Ishikawa (cell line): ENCODE data around the gene SLC16A8.

Experiments
- CEBPB ChIP-seq: IDR thresholded peaks from 2 replicates; pipeline ENCODE4 v1.6.1; 2012
- CREB1 ChIP-seq: IDR thresholded peaks from 2 replicates; pipeline ENCODE4 v1.6.1; 2012; ENCODE audit warnings: low read depth
- EP300 ChIP-seq: IDR thresholded peaks from 2 replicates; pipeline ENCODE4 v1.6.1; 2012; ENCODE audit warnings: borderline replicate concordance
- TAF1 ChIP-seq: IDR thresholded peaks from 2 replicates; pipeline ENCODE4 v1.6.1; 2012; ENCODE audit warnings: low read depth, mild to moderate bottlenecking
- YY1 ChIP-seq: IDR thresholded peaks from 2 replicates; pipeline ENCODE4 v1.6.1; 2012; ENCODE audit warnings: low read depth
- TF ChIP-seq, protein P1 (sequence below): IDR thresholded peaks from 2 replicates; pipeline ENCODE4 v1.6.1; 2012
- TF ChIP-seq, protein P2 (sequence below): IDR thresholded peaks from 2 replicates; pipeline ENCODE4 v1.6.1; 2012; ENCODE audit warnings: low read depth, mild to moderate bottlenecking

DNA sequence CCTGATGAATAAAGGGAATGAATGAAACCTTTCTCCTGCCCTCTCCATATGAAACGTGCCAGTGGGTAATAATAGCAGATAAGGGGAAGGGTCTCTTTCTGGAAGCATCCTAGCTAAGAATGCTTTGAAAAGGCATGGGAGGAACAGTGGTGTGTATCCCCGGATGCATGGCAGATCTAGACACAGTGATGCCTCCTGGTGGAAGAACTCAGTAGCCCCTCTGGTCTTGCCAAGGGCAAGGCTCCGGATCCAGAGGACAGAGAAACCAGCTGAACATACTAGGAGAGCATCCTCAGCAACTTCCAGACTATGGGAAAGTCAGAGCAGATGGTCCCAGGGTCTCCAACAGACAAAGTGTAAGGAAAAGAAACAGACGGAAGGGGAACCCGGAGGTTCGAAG, 20.1 kb upstream of the SLC16A8 start:
- no peak for TF ChIP-seq TAF1
- TF ChIP-seq, protein P1, sequence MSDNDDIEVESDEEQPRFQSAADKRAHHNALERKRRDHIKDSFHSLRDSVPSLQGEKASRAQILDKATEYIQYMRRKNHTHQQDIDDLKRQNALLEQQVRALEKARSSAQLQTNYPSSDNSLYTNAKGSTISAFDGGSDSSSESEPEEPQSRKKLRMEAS = no peak
- no peak for TF ChIP-seq CREB1
- TF ChIP-seq EP300 = no peak
- no peak for TF ChIP-seq CEBPB
- TF ChIP-seq, protein P2, sequence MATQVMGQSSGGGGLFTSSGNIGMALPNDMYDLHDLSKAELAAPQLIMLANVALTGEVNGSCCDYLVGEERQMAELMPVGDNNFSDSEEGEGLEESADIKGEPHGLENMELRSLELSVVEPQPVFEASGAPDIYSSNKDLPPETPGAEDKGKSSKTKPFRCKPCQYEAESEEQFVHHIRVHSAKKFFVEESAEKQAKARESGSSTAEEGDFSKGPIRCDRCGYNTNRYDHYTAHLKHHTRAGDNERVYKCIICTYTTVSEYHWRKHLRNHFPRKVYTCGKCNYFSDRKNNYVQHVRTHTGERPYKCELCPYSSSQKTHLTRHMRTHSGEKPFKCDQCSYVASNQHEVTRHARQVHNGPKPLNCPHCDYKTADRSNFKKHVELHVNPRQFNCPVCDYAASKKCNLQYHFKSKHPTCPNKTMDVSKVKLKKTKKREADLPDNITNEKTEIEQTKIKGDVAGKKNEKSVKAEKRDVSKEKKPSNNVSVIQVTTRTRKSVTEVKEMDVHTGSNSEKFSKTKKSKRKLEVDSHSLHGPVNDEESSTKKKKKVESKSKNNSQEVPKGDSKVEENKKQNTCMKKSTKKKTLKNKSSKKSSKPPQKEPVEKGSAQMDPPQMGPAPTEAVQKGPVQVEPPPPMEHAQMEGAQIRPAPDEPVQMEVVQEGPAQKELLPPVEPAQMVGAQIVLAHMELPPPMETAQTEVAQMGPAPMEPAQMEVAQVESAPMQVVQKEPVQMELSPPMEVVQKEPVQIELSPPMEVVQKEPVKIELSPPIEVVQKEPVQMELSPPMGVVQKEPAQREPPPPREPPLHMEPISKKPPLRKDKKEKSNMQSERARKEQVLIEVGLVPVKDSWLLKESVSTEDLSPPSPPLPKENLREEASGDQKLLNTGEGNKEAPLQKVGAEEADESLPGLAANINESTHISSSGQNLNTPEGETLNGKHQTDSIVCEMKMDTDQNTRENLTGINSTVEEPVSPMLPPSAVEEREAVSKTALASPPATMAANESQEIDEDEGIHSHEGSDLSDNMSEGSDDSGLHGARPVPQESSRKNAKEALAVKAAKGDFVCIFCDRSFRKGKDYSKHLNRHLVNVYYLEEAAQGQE = no peak
- no peak for TF ChIP-seq YY1
